Left renal cortex interstitium (tissue), 4 donors: ENCODE measurements around the gene CTNS. TPM values are rescaled to one million over a fixed set of nuclear protein-coding genes. Genes with fewer than 3 reads are reported as not detected.

Experiments used
- DNase-seq, 4 donors: peaks; one replicate each; pipeline ENCODE4 v3.0.0-alpha.2; 2013; ENCODE audit warnings: low read depth in 4 of 4, low spot score in 2 of 4, missing footprints in 1 of 4
- polyA plus RNA-seq, 4 donors: library from polyadenylated mRNA; unstranded; fragments of 120-200 nt; gene quantifications; one replicate each; pipeline ENCODE4 v1.2.1, GENCODE V29; 2013; ENCODE audit not compliant: insufficient read length in 4 of 4

The CTNS gene
- polyA plus RNA-seq, 4 donors = 19.9 to 24.8 (median 21.9) TPM

- no peak for DNase-seq
Observed at GRCh38 chr17:3657874-3658783, 21.6 kb downstream of the CTNS start.

- DNase-seq = no peak
Observed at GRCh38 chr17:3658784-3659449, 22.4 kb downstream of the CTNS start.

GRCh38 chr17:3659541-3660111 lies 23.1 kb downstream of the CTNS start:
- DNase-seq = no peak

- DNase-seq = no peak
Observed at GRCh38 chr17:3660311-3660891, 23.8 kb downstream of the CTNS start.

GRCh38 chr17:3663102-3664011 lies 26.8 kb downstream of the CTNS start:
- no peak for DNase-seq

GRCh38 chr17:3665834-3666233 lies 29.3 kb downstream of the CTNS start:
- DNase-seq = no peak

- DNase-seq = no peak
Observed at GRCh38 chr17:3666516-3666915, 30.0 kb downstream of the CTNS start.

- DNase-seq = peak in 3 of 4 donors; percentile 61 to 76 (median 67)
Observed at GRCh38 chr17:3667366-3668278, 31.1 kb downstream of the CTNS start.

- DNase-seq = peak; percentile 91 to 97 (median 96)
Observed at GRCh38 chr17:3668279-3669084, 31.9 kb downstream of the CTNS start, which contains the start of the genes EMC6 and TAX1BP3. TSS of gene EMC6 (plus strand) at chr17:3668812. CDS start at chr17:3669147, 335 bp downstream. TSS of gene TAX1BP3 (minus strand) at chr17:3668578. CDS start at chr17:3668526, 52 bp downstream.

- no peak for DNase-seq
Observed at GRCh38 chr17:3669085-3669347, 32.5 kb downstream of the CTNS start.

GRCh38 chr17:3669548-3669947 lies 33.0 kb downstream of the CTNS start:
- DNase-seq = no peak

GRCh38 chr17:3672571-3672970 lies 36.0 kb downstream of the CTNS start:
- no peak for DNase-seq

- DNase-seq = no peak
Observed at GRCh38 chr17:3675886-3676285, 39.3 kb downstream of the CTNS start.

- DNase-seq = no peak
Observed at GRCh38 chr17:3678095-3678820, 41.7 kb downstream of the CTNS start.

- no peak for DNase-seq
Observed at GRCh38 chr17:3678821-3679530, 42.4 kb downstream of the CTNS start.

GRCh38 chr17:3679531-3680126 lies 43.1 kb downstream of the CTNS start:
- DNase-seq = no peak

GRCh38 chr17:3681057-3681456 lies 44.5 kb downstream of the CTNS start:
- no peak for DNase-seq
